Smooth muscle cell (in vitro differentiated cells): ENCODE results near the gene ABI3BP. TPM values are rescaled to one million over a fixed set of nuclear protein-coding genes. Genes with fewer than 3 reads are reported as not detected.

Source experiments
- DNase-seq: peaks from one replicate; lab custom pipeline; 2025; ENCODE audit not compliant: unreplicated experiment; lab: John Stamatoyannopoulos, UW
- H2AFZ ChIP-seq: fragments of 200-600 bp; sonication (generic); 2 replicates; pipeline ENCODE4 v1.6.0; 2016; ENCODE audit warnings: antibody characterized with exemption, low read depth, mild to moderate bottlenecking
- H3F3A ChIP-seq: fragments of 200-600 bp; sonication (generic); 2 replicates; pipeline ENCODE4 v1.6.0; 2017; ENCODE audit warnings: antibody characterized with exemption, low read depth
- H3K27ac ChIP-seq: fragments of 200-600 bp; sonication (generic); 2 replicates; pipeline ENCODE4 v1.5.1; 2016; ENCODE audit warnings: low read depth, mild to moderate bottlenecking
- H3K27me3 ChIP-seq: fragments of 200-600 bp; sonication (generic); 2 replicates; pipeline ENCODE4 v1.6.1; 2016; ENCODE audit warnings: low read depth, mild to moderate bottlenecking
- H3K36me3 ChIP-seq: fragments of 200-600 bp; sonication (generic); 2 replicates; pipeline ENCODE4 v1.5.1; 2016; ENCODE audit warnings: low read depth
- H3K4me1 ChIP-seq: fragments of 200-600 bp; sonication (generic); 2 replicates; pipeline ENCODE4 v1.5.1; 2016; ENCODE audit warnings: low read depth
- H3K4me2 ChIP-seq: fragments of 200-600 bp; sonication (generic); 2 replicates; pipeline ENCODE4 v1.6.0; 2016; ENCODE audit warnings: mild to moderate bottlenecking
- H3K4me3 ChIP-seq: fragments of 200-600 bp; sonication (generic); 2 replicates; pipeline ENCODE4 v1.5.1; 2016; ENCODE audit warnings: mild to moderate bottlenecking
- H3K79me2 ChIP-seq: fragments of 200-600 bp; sonication (generic); 2 replicates; pipeline ENCODE4 v1.6.0; 2016; ENCODE audit warnings: low read depth, mild to moderate bottlenecking
- H3K9ac ChIP-seq: fragments of 200-600 bp; sonication (generic); 2 replicates; pipeline ENCODE4 v1.6.0; 2016; ENCODE audit warnings: low read depth
- H3K9me3 ChIP-seq: fragments of 200-600 bp; sonication (generic); replicated peaks from 2 replicates; pipeline ENCODE4 v1.5.1; 2016; ENCODE audit warnings: low read depth
- H4K20me1 ChIP-seq: fragments of 200-600 bp; sonication (generic); 2 replicates; pipeline ENCODE4 v1.6.0; 2016; ENCODE audit warnings: low read depth
- WGBS: methylation state at CpG from one replicate; pipeline ENCODE4 v1.1.7; 2016; ENCODE audit warnings: low lambda C conversion rate; 5-methylcytosine and 5-hydroxymethylcytosine counted together
- polyA plus RNA-seq: library from polyadenylated mRNA; unstranded; fragments of >200 nt; fragmentation: Nextera tagmentation; extraction: Ambion mirVana; gene quantifications from 2 replicates; pipeline ENCODE4 v1.2.1, GENCODE V29; 2016
- total RNA-seq: library from RNA; depleted of rRNA; stranded (reverse); fragments of >200 nt; gene quantifications from 2 replicates; pipeline ENCODE4 v1.2.3, GENCODE V29; 2014
- TF ChIP-seq, protein P1 (sequence below): fragments of 200-600 bp; sonication (generic); IDR thresholded peaks from 2 replicates; pipeline ENCODE4 v1.5.1; 2017; ENCODE audit warnings: borderline replicate concordance, mild to moderate bottlenecking, antibody characterized with exemption; ENCODE audit not compliant: insufficient read depth, poor library complexity, severe bottlenecking

ABI3BP gene
- total and polyA plus RNA-seq, 2 experiments from 2014 or later: 0.47 to 0.58 TPM

DNA sequence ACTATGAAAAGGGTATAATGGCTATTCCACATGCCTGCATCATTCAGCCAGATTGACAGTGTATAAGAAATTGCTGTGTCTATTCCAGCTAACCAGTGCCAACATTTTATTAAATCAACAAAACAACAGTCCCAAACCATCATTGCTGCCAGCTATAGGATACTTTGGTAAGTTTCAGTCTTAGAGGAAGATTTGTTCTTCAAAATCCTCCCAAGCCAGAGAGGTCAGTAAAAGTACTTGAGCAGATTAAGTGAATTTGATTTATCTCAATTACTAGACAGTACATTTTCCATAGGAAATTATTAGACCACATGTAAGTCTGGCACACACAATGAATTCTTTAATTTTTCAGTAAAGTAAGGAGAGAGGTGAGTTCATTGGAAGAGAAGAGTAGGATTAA, 233.3 kb downstream of the ABI3BP start:
- Histone ChIP-seq H3K27me3 (no peaks in the 10 kb centered on the region), H3K27ac (no peak overlapping the region), H3K4me3 (no peak overlapping the region), H3K9me3 (no peaks in the 10 kb centered on the region), H3K9ac (no peak overlapping the region), H2AFZ (no peak overlapping the region), H3K36me3 (no peaks in the 10 kb centered on the region), H4K20me1 (peaks cover 8% of the 10 kb centered on the region), H3K4me2 (no peak overlapping the region), H3K79me2 (no peaks in the 10 kb centered on the region), H3F3A (peaks cover 7% of the 10 kb centered on the region), H3K4me1 (peaks cover 8% of the 10 kb centered on the region)
- TF ChIP-seq, protein P1, sequence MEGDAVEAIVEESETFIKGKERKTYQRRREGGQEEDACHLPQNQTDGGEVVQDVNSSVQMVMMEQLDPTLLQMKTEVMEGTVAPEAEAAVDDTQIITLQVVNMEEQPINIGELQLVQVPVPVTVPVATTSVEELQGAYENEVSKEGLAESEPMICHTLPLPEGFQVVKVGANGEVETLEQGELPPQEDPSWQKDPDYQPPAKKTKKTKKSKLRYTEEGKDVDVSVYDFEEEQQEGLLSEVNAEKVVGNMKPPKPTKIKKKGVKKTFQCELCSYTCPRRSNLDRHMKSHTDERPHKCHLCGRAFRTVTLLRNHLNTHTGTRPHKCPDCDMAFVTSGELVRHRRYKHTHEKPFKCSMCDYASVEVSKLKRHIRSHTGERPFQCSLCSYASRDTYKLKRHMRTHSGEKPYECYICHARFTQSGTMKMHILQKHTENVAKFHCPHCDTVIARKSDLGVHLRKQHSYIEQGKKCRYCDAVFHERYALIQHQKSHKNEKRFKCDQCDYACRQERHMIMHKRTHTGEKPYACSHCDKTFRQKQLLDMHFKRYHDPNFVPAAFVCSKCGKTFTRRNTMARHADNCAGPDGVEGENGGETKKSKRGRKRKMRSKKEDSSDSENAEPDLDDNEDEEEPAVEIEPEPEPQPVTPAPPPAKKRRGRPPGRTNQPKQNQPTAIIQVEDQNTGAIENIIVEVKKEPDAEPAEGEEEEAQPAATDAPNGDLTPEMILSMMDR: no peak
- no peak for DNase-seq

DNA sequence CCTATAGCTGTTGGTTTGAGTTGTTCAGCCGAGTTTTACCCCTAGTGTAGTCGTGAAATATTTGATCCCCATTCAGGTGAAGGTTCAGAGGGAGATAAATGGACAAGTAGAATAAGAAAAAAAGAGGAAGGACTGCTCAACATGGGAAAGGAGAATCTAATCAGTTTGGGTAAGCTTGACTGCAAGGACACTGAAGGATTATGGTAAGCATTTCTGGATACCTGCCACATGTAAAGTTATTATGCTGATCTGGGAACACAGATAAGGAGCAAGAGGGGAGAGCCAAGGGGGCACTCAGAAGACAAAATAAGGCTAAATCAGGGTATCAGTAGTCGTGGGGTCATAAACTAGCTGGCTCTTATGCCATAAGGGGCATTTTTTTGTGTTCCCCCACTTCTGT, 234.1 kb downstream of the ABI3BP start:
- no peak for DNase-seq
- no peaks in the 10 kb centered on the region for H3K9me3 ChIP-seq
- H3K4me1 ChIP-seq: peaks cover 8% of the 10 kb centered on the region
- no peak overlapping the region for H3K27ac ChIP-seq
- no peaks in the 10 kb centered on the region for H3K79me2 ChIP-seq
- TF ChIP-seq, protein P1: no peak
- H3F3A ChIP-seq: peaks cover 7% of the 10 kb centered on the region
- H4K20me1 ChIP-seq: peaks cover 15% of the 10 kb centered on the region
- 89% methylated on average over 3 of the region's 3 CpGs for WGBS
- H3K36me3 ChIP-seq: peaks cover under 1% of the 10 kb centered on the region
- no peaks in the 10 kb centered on the region for H3K27me3 ChIP-seq
- no peak overlapping the region for H2AFZ ChIP-seq
- H3K4me3 ChIP-seq: no peak overlapping the region
- H3K9ac ChIP-seq: no peak overlapping the region
- H3K4me2 ChIP-seq: no peak overlapping the region

DNA sequence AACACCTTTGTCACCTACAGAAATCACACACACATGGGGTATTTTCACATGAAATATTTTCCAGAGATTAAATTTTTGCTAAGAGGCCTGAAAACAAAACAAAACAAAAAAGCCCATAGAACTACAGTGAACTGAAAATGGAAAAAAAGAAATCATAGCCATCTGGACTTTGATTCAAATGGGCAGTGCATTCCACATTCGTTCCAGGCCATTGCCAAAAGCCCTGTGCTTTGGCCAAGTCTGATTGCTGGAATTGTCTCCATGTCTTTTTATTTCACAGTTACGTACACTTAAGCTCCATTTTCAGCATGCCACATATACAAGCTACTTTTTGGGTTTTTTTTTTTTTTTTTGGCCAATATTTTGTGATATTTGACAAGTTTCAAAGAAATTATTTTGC, 236.8 kb downstream of the ABI3BP start:
- Histone ChIP-seq H3K4me2 (no peak overlapping the region), H3K4me1 (peaks cover 5% of the 10 kb centered on the region), H3K27ac (no peak overlapping the region), H3K9me3 (no peaks in the 10 kb centered on the region), H3K36me3 (peaks cover 13% of the 10 kb centered on the region), H2AFZ (no peak overlapping the region), H4K20me1 (peaks cover 40% of the 10 kb centered on the region), H3K27me3 (no peaks in the 10 kb centered on the region), H3K9ac (no peak overlapping the region), H3F3A (peaks cover 7% of the 10 kb centered on the region), H3K79me2 (no peaks in the 10 kb centered on the region), H3K4me3 (no peak overlapping the region)
- TF ChIP-seq, protein P1: no peak
- no peak for DNase-seq
- 100% methylated on average over 2 of the region's 2 CpGs for WGBS

DNA sequence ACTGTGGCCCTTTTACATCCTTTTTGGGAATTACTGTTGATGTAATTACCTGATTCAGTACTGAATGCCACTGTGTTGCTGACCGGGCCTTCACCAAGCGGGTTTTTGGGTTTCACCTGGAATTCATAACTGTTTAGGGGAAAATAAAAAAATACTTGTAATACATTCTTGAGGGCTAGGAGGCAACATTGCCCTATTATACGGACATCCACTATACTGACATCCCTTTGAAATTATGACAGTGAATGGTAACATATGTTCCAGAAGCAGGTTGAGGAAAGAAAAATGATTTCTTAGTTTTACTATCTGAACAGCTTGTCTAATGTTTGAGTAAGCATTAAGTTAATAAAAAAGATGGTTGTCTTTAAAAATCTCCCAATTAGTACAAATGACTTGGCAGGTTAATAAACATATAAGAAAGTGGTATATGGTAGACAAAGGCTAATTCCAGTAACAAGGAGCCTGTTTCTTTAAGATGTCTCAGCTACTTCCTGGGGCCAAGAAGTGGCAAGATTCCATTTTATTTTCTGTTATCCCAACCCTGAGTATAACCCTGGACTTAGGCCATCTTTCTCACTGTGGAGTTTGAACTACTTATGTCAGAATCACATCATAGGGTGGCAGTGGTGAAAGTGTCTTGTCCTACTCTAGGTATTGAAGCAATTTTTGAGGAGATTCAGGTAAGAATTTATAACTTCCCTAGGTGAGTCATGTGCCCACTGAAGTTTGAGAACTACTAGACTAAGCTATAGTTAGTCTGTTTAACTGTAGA, 238.5 kb downstream of the ABI3BP start:
- Histone ChIP-seq H3K9me3 (no peaks in the 10 kb centered on the region), H3K36me3 (peaks cover 20% of the 10 kb centered on the region), H3K27me3 (no peaks in the 10 kb centered on the region), H4K20me1 (peaks cover 52% of the 10 kb centered on the region), H3K4me3 (no peak overlapping the region), H3F3A (peaks cover 7% of the 10 kb centered on the region), H2AFZ (no peak overlapping the region), H3K4me1 (no peaks in the 10 kb centered on the region), H3K9ac (no peak overlapping the region), H3K4me2 (no peak overlapping the region), H3K27ac (no peak overlapping the region), H3K79me2 (no peaks in the 10 kb centered on the region)
- WGBS: 91% methylated on average over 3 of the region's 3 CpGs
- TF ChIP-seq, protein P1: no peak
- no peak for DNase-seq
